GM18511 (cell line): ENCODE results near the gene ZNF785.
A peak's percentile ranks its signal among the peaks of the same experiment; 100 is the strongest.
"Not testable (repeated sequence)": the region's sequence is repeated elsewhere in the genome, so short reads cannot be mapped to it uniquely, and the experiment has no call there.

ENCODE experiments used
- ATAC-seq: cut with Tn5 transposase; IDR thresholded peaks from one replicate; pipeline ENCODE4 v1.9.1; 2021; ENCODE audit warnings: mild to moderate bottlenecking, moderate library complexity; ENCODE audit not compliant: unreplicated experiment

ZNF785 gene

GRCh38 chr16:30585400-30586191 is at the start of gene ZNF785:
ZNF785 (minus strand) TSS chr16:30585697; CDS start chr16:30585611, 86 bp downstream.
- ATAC-seq, result peak; percentile 92

- ATAC-seq, result no peak
Observed at GRCh38 chr16:30633526-30633925, 48.0 kb upstream of the ZNF785 start.

DNA sequence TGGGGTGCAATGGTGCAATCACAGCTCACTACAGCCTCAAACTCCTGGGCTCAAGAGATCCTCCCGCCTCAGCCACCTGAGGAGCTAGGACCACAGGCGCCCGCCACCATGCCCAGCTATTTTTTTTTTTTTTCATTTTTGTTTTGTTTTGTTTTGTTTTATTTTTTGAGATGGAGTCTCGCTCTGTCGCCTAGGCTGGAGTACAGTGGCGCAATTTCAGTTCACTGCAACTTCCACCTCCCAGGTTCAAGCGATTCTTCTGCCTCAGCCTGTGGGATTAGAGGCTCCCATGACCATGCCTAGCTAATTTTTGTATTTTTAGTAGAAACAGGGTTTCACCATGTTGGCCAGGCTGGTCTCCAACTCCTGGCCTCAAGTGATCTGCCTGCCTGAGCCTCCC is 47.0 kb upstream of the ZNF785 start:
- ATAC-seq, result not testable (repeated sequence)

GRCh38 chr16:30628628-30629540 is 43.4 kb upstream of the ZNF785 start:
- no peak for ATAC-seq

GRCh38 chr16:30626236-30626635 is 40.7 kb upstream of the ZNF785 start:
- ATAC-seq, result no peak

DNA sequence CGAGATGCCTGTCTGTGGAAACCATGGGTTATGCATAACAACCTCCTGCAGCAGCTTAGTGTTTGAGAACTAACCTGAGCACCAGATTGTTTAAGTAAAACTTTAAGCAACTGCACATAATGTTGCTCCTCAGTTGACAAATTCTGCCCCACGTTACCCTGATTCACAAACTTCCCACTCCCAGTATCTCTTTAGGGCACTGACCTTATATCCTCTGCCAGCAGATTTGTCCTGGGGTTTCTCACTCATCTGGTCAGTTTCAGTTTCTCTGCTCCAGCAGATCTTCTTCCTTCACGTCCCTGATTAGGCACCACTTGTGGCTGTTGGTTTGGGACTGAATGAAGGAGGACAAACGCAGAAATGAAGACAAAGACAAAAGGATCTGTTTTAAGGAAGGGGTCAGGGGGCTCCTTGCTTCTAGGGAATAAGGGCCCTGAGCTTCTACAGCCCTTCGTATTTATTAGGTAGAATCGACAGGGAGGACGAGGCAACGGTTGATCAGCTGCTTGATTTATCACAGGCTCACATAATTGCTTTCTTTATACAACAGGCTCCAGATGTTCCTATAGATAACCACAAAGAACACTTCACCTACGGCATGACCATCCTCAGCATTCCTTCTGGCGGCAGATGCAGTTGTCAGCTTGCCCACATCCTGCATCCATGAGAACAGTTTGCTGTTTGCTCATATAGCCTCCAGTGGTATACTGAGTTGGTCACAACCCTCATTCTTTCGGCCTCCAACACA is 38.2 kb upstream of the ZNF785 start:
- ATAC-seq, result no peak

GRCh38 chr16:30622455-30623032 is 37.0 kb upstream of the ZNF785 start:
- no peak for ATAC-seq

DNA sequence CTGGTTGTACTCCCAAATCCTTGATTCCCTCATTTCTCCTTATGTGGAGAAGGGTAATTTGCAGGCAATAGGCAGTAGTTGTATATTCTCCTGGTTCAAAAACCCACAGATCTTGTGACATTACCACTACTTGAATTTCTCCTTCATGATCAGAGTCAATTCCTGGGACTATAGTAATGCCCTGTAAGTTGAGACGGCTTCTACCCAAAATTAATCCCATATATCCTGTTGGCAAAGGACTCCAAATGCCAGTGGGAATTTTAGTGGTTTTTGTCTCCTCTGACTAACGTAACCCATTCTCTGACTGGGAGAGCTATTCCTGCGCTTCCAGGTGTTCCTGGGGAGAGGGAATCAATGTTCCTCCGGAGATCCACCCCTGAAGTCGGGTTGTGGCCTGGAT is 36.3 kb upstream of the ZNF785 start:
- no peak for ATAC-seq

GRCh38 chr16:30620169-30620568 is 34.7 kb upstream of the ZNF785 start:
- no peak for ATAC-seq

DNA sequence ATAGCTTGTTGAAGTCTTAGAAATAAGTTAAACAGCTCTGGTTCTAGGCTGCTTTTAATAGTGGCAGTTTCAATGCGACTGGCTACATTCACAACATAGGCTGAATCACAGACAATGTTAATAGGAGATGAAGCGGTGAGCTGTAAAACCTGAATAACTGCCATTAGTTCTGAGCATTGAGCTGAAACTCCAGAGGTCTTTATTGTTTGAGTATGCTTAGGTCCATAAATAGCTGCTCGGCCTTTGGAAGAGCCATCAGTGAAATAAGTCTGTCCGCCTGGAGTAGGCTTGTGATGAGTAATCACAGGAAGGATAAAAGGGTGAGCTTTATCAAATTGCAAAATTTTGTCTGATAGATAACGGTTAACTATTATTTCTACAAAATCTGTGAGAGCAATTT is 34.1 kb upstream of the ZNF785 start:
- ATAC-seq, result no peak

DNA sequence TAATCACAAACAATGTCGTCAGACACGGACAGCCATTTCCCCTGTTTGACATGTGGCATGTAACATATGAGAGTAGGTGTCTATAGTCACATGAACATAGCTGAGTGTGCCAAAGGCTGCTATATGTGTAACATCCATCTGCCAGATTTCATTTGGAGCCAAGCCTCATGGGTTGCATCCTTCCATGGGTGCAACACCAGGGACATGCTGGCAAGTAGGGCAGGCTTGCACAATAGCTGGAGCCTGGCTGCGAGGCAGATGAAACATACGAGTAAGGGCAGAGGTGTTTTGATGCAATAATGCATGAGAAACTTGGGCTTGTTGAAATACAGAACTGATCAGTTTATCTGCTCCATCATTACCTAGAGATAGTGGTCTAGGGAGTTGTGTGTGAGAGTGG is 33.7 kb upstream of the ZNF785 start:
- no peak for ATAC-seq

DNA sequence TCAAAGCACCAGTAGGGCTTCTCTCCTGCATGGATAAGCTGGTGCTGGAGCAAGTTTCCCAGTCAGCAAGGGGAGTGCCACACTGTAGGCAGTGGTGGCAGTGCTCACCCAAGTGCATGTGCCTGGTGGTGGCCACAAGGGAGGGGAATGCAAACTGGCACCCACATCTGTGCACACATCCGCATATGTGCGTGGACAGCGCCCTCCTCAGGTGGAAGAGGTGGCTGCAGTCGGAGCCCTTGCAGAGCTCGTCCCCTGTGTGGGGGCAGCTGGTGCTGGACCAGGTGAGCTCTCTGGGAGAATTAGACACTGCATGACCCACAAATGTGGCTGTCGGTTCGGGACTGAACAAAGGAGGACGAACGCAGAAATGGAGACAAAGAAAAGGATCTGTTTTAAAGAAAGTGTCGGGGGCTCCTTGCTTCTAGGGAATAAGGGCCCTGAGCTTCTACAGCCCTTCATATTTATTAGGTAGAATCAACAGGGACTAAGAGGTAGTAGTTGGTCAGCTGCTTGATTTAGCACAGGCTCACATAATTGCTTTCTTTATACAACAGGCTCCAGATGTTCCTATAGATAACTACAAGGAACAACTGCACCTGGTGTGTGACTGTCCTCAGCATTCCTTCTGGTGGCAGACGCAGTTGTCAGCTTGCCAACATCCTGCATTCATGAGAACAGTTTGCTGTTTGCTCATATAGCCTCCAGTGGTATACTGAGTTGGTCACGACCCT is 30.0 kb upstream of the ZNF785 start:
- ATAC-seq, result no peak

GRCh38 chr16:30609926-30610839 is 24.7 kb upstream of the ZNF785 start, which contains the start of gene ZNF689:
ZNF689 (minus strand) TSS chr16:30610389; CDS start chr16:30610041, 348 bp downstream.
- peak; percentile 93 for ATAC-seq

DNA sequence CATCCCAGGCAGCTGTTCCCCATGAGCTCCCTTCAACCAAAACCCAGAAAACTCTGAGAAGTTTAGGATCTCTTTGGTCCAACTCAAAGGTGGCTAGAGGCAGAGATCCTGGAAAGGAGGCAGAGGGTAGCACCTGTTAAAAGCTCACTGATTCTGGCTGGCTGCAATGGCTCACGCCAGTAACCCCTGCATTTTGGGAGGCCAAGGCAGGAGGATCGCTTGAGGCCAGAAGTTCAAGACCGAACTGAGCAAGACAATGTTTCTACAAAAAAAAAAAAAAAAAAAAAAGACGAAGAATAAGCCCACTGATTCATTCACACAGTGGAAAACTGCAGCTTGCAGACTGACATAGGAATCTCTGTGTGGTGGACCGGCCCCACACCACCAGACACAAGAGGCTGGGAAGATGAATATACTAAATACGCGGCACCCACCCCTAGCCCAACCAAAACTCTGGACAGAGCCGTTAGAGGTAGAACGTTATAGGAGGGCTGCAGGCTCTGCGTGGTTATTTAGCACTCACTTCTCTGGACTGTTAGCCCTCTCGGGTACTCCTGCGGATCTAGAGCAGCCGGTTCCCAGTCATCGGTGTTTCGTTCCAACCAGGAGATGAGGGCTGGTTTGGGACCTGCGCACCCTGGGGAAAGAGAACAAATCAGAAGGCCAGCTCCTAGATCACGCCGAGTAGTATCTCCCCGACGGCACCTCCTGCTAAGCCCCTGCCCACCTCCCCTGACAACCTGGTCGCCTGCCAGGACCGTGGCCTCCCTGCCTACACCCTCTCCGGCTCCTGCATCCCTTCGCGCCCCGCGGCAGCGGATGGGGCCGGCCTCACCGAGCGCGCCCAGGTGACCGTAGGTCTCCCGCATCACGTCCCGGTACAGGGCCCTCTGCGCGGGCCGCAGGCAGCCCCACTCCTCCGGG is 23.8 kb upstream of the ZNF785 start:
- peak; percentile 47 for ATAC-seq

DNA sequence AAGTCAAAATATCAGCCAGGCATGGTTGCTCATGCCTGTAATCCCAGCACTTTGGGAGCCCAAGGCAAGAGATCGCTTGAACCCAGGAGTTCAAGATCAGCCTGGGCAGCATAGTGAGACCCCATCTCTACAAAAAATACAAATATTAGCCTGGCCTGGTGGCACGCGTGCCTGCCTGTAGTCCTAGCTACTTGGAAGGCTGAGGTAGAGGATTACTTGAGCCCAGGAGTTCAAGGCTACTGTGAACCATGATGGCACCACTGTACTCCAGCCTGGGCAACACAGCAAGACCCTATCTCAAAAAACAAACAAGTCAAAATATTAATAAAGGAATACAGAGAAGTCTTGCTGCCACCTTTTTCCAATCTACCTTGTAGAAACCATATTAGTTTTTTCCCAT is 20.5 kb upstream of the ZNF785 start:
- no peak for ATAC-seq

GRCh38 chr16:30605158-30605557 is 19.7 kb upstream of the ZNF785 start:
- no peak for ATAC-seq

GRCh38 chr16:30604316-30604947 is 18.9 kb upstream of the ZNF785 start:
- ATAC-seq, result no peak

DNA sequence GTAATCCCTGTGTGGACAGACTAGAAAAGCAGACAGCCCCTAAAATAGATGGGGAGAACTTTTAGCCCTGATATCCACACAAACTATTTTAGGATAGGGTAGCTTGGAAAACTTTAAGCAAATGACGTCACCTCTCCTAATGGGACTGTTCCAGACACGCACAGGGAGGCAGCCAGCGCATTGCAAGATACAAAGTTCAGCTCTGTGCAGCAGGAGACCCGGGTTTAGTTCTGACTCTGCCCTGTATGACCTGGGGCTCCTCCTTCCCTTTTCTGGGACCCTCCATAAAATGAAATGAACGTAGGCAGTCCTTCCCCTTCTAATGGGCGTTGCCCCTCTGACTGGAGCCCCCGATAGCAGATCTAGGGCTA is 18.4 kb upstream of the ZNF785 start:
- ATAC-seq, result no peak
